HCT116 (cell line): ENCODE results near the gene PPP2R2D. TPM values are rescaled to one million over a fixed set of nuclear protein-coding genes. Genes with fewer than 3 reads are reported as not detected.

Experiments
- ATAC-seq: fragments of 200-7000 bp; cut with Tn5 transposase; 2 replicates; pipeline ENCODE4 v1.9.1; 2020; ENCODE audit warnings: mild to moderate bottlenecking, moderate library complexity
- BruUV-seq: library from RNA; stranded (reverse); fragments of 400-500 nt; replicated peaks from 2 replicates; lab custom pipeline; 2021; lab: Mats Ljungman, UMichigan
- CTCF ChIA-PET: fragments of 300-600 bp; sonication (Branson Sonifier 250); formaldehyde crosslinking; loops from one replicate; lab custom pipeline; 2021; ENCODE audit warnings: antibody characterized with exemption; lab: Charles Lee
- POLR2A ChIA-PET: fragments of 300-600, 350-600 bp; sonication (Branson Sonifier 250); formaldehyde crosslinking; loops from one replicate; lab custom pipeline; 2021; ENCODE audit warnings: antibody characterized with exemption; lab: Charles Lee
- RAD21 ChIA-PET, 2 experiments: fragments of 300-600 bp; sonication (Branson Sonifier 250); formaldehyde crosslinking; loops; one replicate each; lab custom pipeline; 2023; ENCODE audit warnings: low total read pairs in 2 of 2; ENCODE audit not compliant: uncharacterized antibody in 2 of 2, unreplicated experiment in 2 of 2, low non-redundant PET in 1 of 2; lab: Charles Lee
- DNase-seq: peaks from one replicate; pipeline ENCODE4 v3.0.0-alpha.2; 2010; ENCODE audit warnings: low read depth, low spot score
- H2AFZ ChIP-seq: fragments of 200-600 bp; shearing (Covaris generic), sonication (generic); 2 replicates; pipeline ENCODE4 v1.6.1; 2017; ENCODE audit warnings: low read depth, mixed run types, mixed read lengths, antibody characterized with exemption, low read length; ENCODE audit not compliant: poor library complexity, severe bottlenecking
- H3K27ac ChIP-seq: 2 replicates; pipeline ENCODE4 v1.5.1; 2012; ENCODE audit warnings: low read depth, low read length
- H3K27me3 ChIP-seq: fragments of 200-600 bp; sonication (generic); 2 replicates; pipeline ENCODE4 v1.6.1; 2016; ENCODE audit warnings: mixed run types, low read length, mixed read lengths; ENCODE audit not compliant: insufficient read depth
- H3K36me3 ChIP-seq, 2 experiments: fragments of 200-500 bp in 1 of 2; fragments of 200-600 bp in 1 of 2; sonication (Bioruptor generic) in 1 of 2; sonication (generic) in 1 of 2; 2 replicates each; pipeline versions ENCODE4 v1.5.1 to v1.6.1; 2014 to 2016; ENCODE audit warnings: low read length in 2 of 2, inconsistent platforms in 1 of 2, mixed read lengths in 1 of 2, mixed run types in 1 of 2; ENCODE audit not compliant: insufficient read depth in 2 of 2, control insufficient read depth in 1 of 2
- H3K4me1 ChIP-seq, 2 experiments: fragments of 200-600 bp in 1 of 2; sonication (generic) in 1 of 2; 2 replicates each; pipeline versions ENCODE4 v1.5.1 to v1.6.1; 2012 to 2017; ENCODE audit warnings: low read length in 2 of 2, inconsistent platforms in 1 of 2, mild to moderate bottlenecking in 1 of 2, mixed read lengths in 1 of 2, mixed run types in 1 of 2, moderate library complexity in 1 of 2; ENCODE audit not compliant: insufficient read depth in 2 of 2, control insufficient read depth in 1 of 2
- H3K4me2 ChIP-seq: fragments of 200-600 bp; sonication (generic); 2 replicates; pipeline ENCODE4 v1.6.1; 2017; ENCODE audit warnings: mixed run types, low read length, mixed read lengths
- H3K4me3 ChIP-seq, 2 experiments: fragments of 200-600 bp in 1 of 2; sonication (generic) in 1 of 2; replicated peaks in 1 of 2; 2 replicates each; pipeline ENCODE4 v1.5.1; 2011 to 2016; ENCODE audit warnings: low read length in 2 of 2, control low read depth in 1 of 2, low read depth in 1 of 2, mild to moderate bottlenecking in 1 of 2, mixed read lengths in 1 of 2, mixed run types in 1 of 2
- H3K79me2 ChIP-seq: fragments of 200-600 bp; sonication (generic); 2 replicates; pipeline ENCODE4 v1.6.1; 2017; ENCODE audit warnings: mild to moderate bottlenecking, mixed run types, low read length, moderate library complexity, mixed read lengths; ENCODE audit not compliant: insufficient read depth
- H3K9ac ChIP-seq: fragments of 200-600 bp; sonication (generic); 2 replicates; pipeline ENCODE4 v1.6.1; 2016; ENCODE audit warnings: low read length, mixed read lengths
- H3K9me2 ChIP-seq: fragments of 200-600 bp; sonication (generic), shearing (Covaris generic); 2 replicates; pipeline ENCODE4 v1.6.1; 2017; ENCODE audit warnings: mixed run types, mild to moderate bottlenecking, moderate library complexity; ENCODE audit not compliant: insufficient read depth
- H3K9me3 ChIP-seq, 2 experiments: fragments of 200-500 bp in 1 of 2; fragments of 200-600 bp in 1 of 2; sonication (Bioruptor generic) in 1 of 2; sonication (generic) in 1 of 2; 2 replicates each; pipeline ENCODE4 v1.6.1; 2014 to 2017; ENCODE audit warnings: low read length in 2 of 2, mixed read lengths in 2 of 2, inconsistent platforms in 1 of 2, low read depth in 1 of 2, mild to moderate bottlenecking in 1 of 2, mixed run types in 1 of 2, moderate library complexity in 1 of 2; ENCODE audit not compliant: control insufficient read depth in 1 of 2, insufficient read depth in 1 of 2
- H4K20me1 ChIP-seq: fragments of 200-600 bp; sonication (generic), shearing (Covaris generic); 2 replicates; pipeline ENCODE4 v1.6.1; 2017; ENCODE audit warnings: mixed run types, mild to moderate bottlenecking, moderate library complexity; ENCODE audit not compliant: insufficient read depth
- CBX3 ChIP-seq: IDR thresholded peaks from 2 replicates; pipeline ENCODE4 v1.6.1; 2012; ENCODE audit warnings: low read depth
- CEBPB ChIP-seq: IDR thresholded peaks from 2 replicates; pipeline ENCODE4 v1.6.1; 2012; ENCODE audit warnings: low read depth
- EGR1 ChIP-seq: IDR thresholded peaks from 2 replicates; pipeline ENCODE4 v1.6.1; 2012; ENCODE audit warnings: low read depth
- EZH2 ChIP-seq: fragments of 200-600 bp; sonication (generic); IDR thresholded peaks from 2 replicates; pipeline ENCODE4 v1.6.1; 2017; ENCODE audit warnings: antibody characterized with exemption, mixed run types
- EZH2phosphoT487 ChIP-seq: fragments of 200-600 bp; IDR thresholded peaks from 2 replicates; pipeline ENCODE4 v1.6.1; 2018; ENCODE audit warnings: antibody characterized with exemption, borderline replicate concordance
- FOSL1 ChIP-seq: IDR thresholded peaks from 2 replicates; pipeline ENCODE4 v1.6.1; 2012; ENCODE audit warnings: low read depth
- POLR2A ChIP-seq: IDR thresholded peaks from 2 replicates; pipeline ENCODE4 v1.7.0; 2011; ENCODE audit warnings: borderline replicate concordance; ENCODE audit not compliant: insufficient read depth, insufficient read length; ENCODE audit errors: extremely low read depth
- POLR2AphosphoS5 ChIP-seq: IDR thresholded peaks from 2 replicates; pipeline ENCODE4 v1.6.1; 2011; ENCODE audit warnings: mild to moderate bottlenecking, low read depth, low read length, moderate library complexity
- RAD21 ChIP-seq: IDR thresholded peaks from 2 replicates; pipeline ENCODE4 v1.6.1; 2012; ENCODE audit warnings: low read depth, mild to moderate bottlenecking
- SP1 ChIP-seq: IDR thresholded peaks from 2 replicates; pipeline ENCODE4 v1.6.1; 2012; ENCODE audit warnings: low read depth
- YY1 ChIP-seq: IDR thresholded peaks from 2 replicates; pipeline ENCODE4 v1.6.1; 2011; ENCODE audit warnings: low read length, low read depth, moderate library complexity, mild to moderate bottlenecking; ENCODE audit not compliant: insufficient replicate concordance; ENCODE audit errors: extremely low read depth
- ZFX ChIP-seq: fragments of 450-650 bp; IDR thresholded peaks from 2 replicates; pipeline ENCODE4 v1.6.1; 2017
- ZNF274 ChIP-seq: fragments of 200-500 bp; sonication (Bioruptor generic); IDR thresholded peaks from 2 replicates; pipeline ENCODE4 v1.6.1; 2014; ENCODE audit warnings: mild to moderate bottlenecking, low read depth, low read length, inconsistent platforms
- intact Hi-C: fragments of 100-400 bp; cut with micrococcal nuclease; formaldehyde crosslinking; loops from 2 replicates; pipeline ENCODE4 v1.10.0; 2022
- total RNA-seq: library from RNA; stranded (reverse); gene quantifications from one replicate; pipeline ENCODE4 v1.2.1, GENCODE V29; 2021; ENCODE audit not compliant: unreplicated experiment
- TF ChIP-seq, protein P1 (sequence below): IDR thresholded peaks from 2 replicates; pipeline ENCODE4 v1.6.1; 2011; ENCODE audit warnings: mild to moderate bottlenecking, low read length, moderate library complexity; ENCODE audit not compliant: insufficient replicate concordance; ENCODE audit errors: extremely low read depth
- TF ChIP-seq, protein P2 (sequence below): IDR thresholded peaks from 2 replicates; pipeline ENCODE4 v1.6.1; 2012
- TF ChIP-seq, protein P3 (sequence below): IDR thresholded peaks from 2 replicates; pipeline ENCODE4 v1.6.1; 2012; ENCODE audit warnings: low read depth

The PPP2R2D gene
- total RNA-seq, 1 experiment from 2014 or later: 18.1 TPM

DNA sequence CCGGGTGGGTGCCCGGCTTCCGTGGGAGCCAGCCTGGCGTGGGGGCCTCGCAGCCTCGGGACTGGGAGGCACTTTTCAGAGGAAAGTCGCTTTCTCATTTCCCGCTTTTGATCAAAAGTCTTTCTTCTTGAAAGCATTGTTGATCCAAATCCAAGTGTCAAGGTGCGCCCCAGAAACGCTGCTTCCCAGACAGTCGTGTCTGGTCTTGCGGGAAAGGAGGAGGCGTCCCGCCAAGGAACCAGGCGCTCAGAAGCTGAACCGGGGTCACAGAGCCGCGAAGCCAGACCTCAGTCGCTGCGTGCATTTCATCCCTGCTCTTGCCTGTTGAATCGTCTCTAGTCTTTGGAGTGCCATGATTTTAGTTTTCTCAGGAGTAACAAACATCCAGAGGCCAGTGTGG, 82.0 kb downstream of the PPP2R2D start:
- H3K9me3 ChIP-seq: no peaks in the 10 kb centered on the region
- H3K27ac ChIP-seq: no peak overlapping the region
- intact Hi-C loops: no loop called here
- CTCF ChIA-PET: interaction anchor here (1.4 kb wide), 1 partner anchor 40 kb away, joined by 3 read pairs; no protein-coding TSS in a partner anchor
- no peaks in the 10 kb centered on the region for H3K9me2 ChIP-seq
- no peak overlapping the region for H3K9ac ChIP-seq
- peaks cover 27% of the 10 kb centered on the region for H3K79me2 ChIP-seq
- no peak overlapping the region for H2AFZ ChIP-seq
- no peaks in the 10 kb centered on the region for H3K27me3 ChIP-seq
- RAD21 ChIA-PET: no interaction called here
- DNase-seq: no peak
- ATAC-seq: no peak
- H3K4me2 ChIP-seq: no peak overlapping the region
- H3K4me3 ChIP-seq: no peak overlapping the region
- no TSS peak for BruUV-seq
- TF ChIP-seq CEBPB: no peak
- TF ChIP-seq YY1: no peak
- TF ChIP-seq EZH2: no peak
- TF ChIP-seq EZH2phosphoT487: no peak
- no peak for TF ChIP-seq FOSL1
- TF ChIP-seq, protein P1, sequence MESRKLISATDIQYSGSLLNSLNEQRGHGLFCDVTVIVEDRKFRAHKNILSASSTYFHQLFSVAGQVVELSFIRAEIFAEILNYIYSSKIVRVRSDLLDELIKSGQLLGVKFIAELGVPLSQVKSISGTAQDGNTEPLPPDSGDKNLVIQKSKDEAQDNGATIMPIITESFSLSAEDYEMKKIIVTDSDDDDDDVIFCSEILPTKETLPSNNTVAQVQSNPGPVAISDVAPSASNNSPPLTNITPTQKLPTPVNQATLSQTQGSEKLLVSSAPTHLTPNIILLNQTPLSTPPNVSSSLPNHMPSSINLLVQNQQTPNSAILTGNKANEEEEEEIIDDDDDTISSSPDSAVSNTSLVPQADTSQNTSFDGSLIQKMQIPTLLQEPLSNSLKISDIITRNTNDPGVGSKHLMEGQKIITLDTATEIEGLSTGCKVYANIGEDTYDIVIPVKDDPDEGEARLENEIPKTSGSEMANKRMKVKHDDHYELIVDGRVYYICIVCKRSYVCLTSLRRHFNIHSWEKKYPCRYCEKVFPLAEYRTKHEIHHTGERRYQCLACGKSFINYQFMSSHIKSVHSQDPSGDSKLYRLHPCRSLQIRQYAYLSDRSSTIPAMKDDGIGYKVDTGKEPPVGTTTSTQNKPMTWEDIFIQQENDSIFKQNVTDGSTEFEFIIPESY: no peak
- no peak for TF ChIP-seq SP1
- no peak for TF ChIP-seq EGR1
- TF ChIP-seq ZFX: no peak
- no peak for TF ChIP-seq POLR2AphosphoS5
- no peak for TF ChIP-seq ZNF274
- TF ChIP-seq RAD21: no peak
- TF ChIP-seq CBX3: no peak
- TF ChIP-seq, protein P2, sequence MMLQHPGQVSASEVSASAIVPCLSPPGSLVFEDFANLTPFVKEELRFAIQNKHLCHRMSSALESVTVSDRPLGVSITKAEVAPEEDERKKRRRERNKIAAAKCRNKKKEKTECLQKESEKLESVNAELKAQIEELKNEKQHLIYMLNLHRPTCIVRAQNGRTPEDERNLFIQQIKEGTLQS: no peak
- TF ChIP-seq POLR2A: no peak
- TF ChIP-seq, protein P3, sequence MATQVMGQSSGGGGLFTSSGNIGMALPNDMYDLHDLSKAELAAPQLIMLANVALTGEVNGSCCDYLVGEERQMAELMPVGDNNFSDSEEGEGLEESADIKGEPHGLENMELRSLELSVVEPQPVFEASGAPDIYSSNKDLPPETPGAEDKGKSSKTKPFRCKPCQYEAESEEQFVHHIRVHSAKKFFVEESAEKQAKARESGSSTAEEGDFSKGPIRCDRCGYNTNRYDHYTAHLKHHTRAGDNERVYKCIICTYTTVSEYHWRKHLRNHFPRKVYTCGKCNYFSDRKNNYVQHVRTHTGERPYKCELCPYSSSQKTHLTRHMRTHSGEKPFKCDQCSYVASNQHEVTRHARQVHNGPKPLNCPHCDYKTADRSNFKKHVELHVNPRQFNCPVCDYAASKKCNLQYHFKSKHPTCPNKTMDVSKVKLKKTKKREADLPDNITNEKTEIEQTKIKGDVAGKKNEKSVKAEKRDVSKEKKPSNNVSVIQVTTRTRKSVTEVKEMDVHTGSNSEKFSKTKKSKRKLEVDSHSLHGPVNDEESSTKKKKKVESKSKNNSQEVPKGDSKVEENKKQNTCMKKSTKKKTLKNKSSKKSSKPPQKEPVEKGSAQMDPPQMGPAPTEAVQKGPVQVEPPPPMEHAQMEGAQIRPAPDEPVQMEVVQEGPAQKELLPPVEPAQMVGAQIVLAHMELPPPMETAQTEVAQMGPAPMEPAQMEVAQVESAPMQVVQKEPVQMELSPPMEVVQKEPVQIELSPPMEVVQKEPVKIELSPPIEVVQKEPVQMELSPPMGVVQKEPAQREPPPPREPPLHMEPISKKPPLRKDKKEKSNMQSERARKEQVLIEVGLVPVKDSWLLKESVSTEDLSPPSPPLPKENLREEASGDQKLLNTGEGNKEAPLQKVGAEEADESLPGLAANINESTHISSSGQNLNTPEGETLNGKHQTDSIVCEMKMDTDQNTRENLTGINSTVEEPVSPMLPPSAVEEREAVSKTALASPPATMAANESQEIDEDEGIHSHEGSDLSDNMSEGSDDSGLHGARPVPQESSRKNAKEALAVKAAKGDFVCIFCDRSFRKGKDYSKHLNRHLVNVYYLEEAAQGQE: no peak
- TF ChIP-seq, all 23 proteins: peak for 0
- Histone ChIP-seq H3K36me3 (no peaks in the 10 kb centered on the region; a peak in 1 of 4 replicates), H4K20me1 (no peaks in the 10 kb centered on the region), H3K4me1 (peaks cover 0 to 5% of the 10 kb centered on the region in 2 experiments; a peak in 2 of 4 replicates)
- POLR2A ChIA-PET: no interaction called here
